A549 treated with CpdA at 1 μM for 4 hours (cell line): ENCODE measurements around the gene THSD7A. TPM values are rescaled to one million over a fixed set of nuclear protein-coding genes. Genes with fewer than 3 reads are reported as not detected.

ENCODE experiments used
- total RNA-seq: library from RNA; stranded (reverse); fragments of 200-300 nt; extraction: Qiagen RNA extraction; gene quantifications from 5 replicates; pipeline ENCODE4 v1.2.3, GENCODE V29; 2022; ENCODE audit warnings: low read depth

Gene THSD7A
- 1.4 to 2.5 TPM (median 2.3 TPM) in 5 replicates for total RNA-seq

GRCh38 chr7:11831736-11832495, at the start of gene THSD7A:
Gene THSD7A (minus strand): TSS chr7:11832198. CDS start chr7:11831946, 252 bp downstream.

